ENCODE measurements around the gene HSD17B10.
"Not testable (repeated sequence)": the region's sequence is repeated elsewhere in the genome, so short reads cannot be mapped to it uniquely, and the experiment has no call there.

HSD17B10 gene

DNA sequence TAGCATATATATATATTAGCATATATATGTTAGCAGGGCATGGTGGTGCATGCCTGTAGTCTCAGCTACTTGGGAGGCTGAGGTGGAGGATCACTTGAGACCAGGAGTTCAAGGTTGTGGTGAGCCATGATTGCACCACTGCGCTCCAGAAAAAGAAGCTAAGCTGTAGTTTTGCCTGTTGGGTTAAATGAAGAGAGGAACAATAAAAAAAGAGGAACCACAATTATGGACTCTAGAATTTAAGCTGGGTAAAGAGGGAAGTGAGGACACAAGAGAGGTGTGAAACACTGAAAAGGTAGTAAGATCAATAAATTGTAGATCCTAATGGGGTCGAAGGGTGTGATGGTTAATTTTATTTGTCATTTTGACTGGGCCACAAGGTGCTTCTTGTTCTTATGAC lies 40.5 kb upstream of the HSD17B10 start:
- Histone ChIP-seq H3K79me2 (ENCODE audit: insufficient read depth, low read length) (no peaks in the 10 kb centered on the region), H2AFZ (ENCODE audit: low read length) (no peak overlapping the region), H4K20me1 (ENCODE audit: insufficient read depth, low read length, poor library complexity, severe bottlenecking) (no peaks in the 10 kb centered on the region), H3K9me3 (ENCODE audit: insufficient read depth, low read depth, low read length) (no peaks in the 10 kb centered on the region), H3K4me3 (ENCODE audit: low read length, poor library complexity, severe bottlenecking) (no peak overlapping the region), H3K4me2 (ENCODE audit: low read depth, low read length, poor library complexity, severe bottlenecking) (no peak overlapping the region), H3F3A (ENCODE audit: low read depth) (no peaks in the 10 kb centered on the region), H3K9me2 (replicated peaks; ENCODE audit: low read depth, low read length) (no peaks in the 10 kb centered on the region), H3K4me1 (ENCODE audit: insufficient read depth, low read length, poor library complexity, severe bottlenecking) (no peaks in the 10 kb centered on the region), H3K36me3 (ENCODE audit: insufficient read depth, low read length) (no peaks in the 10 kb centered on the region), H3K27me3 (ENCODE audit: insufficient read depth, low read length, poor library complexity, severe bottlenecking) (no peaks in the 10 kb centered on the region), H3K9ac (ENCODE audit: low read depth, low read length, poor library complexity, severe bottlenecking) (no peak overlapping the region)
- TF ChIP-seq, protein P1, sequence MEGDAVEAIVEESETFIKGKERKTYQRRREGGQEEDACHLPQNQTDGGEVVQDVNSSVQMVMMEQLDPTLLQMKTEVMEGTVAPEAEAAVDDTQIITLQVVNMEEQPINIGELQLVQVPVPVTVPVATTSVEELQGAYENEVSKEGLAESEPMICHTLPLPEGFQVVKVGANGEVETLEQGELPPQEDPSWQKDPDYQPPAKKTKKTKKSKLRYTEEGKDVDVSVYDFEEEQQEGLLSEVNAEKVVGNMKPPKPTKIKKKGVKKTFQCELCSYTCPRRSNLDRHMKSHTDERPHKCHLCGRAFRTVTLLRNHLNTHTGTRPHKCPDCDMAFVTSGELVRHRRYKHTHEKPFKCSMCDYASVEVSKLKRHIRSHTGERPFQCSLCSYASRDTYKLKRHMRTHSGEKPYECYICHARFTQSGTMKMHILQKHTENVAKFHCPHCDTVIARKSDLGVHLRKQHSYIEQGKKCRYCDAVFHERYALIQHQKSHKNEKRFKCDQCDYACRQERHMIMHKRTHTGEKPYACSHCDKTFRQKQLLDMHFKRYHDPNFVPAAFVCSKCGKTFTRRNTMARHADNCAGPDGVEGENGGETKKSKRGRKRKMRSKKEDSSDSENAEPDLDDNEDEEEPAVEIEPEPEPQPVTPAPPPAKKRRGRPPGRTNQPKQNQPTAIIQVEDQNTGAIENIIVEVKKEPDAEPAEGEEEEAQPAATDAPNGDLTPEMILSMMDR (conservative IDR thresholded peaks at IDR 0.05; ENCODE audit: low read length) = no peak
- no peak for TF ChIP-seq EZH2phosphoT487 (IDR thresholded peaks at IDR 0.05; ENCODE audit: borderline replicate concordance)

DNA sequence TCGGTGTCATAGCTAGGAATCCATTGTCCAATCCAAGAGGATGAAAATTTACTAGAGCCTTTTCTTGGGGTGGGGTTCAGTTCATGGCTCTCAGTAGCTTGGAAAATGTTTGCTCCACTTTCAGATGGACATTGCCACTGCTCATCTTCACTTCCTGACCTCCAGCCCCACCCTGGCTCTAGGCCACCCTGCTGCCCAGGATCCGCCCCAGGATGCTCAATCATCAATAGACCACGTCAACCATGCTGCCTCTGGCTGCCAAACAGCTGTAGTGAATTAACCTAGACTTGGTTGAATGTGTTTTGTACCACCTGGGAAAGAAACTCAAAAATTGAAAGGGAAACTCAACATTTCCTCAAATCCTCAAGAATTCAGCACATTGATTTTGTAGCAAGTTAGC lies 37.2 kb upstream of the HSD17B10 start:
- Histone ChIP-seq H3K4me3 (ENCODE audit: low read length, poor library complexity, severe bottlenecking) (no peak overlapping the region), H3K9me2 (replicated peaks; ENCODE audit: low read depth, low read length) (no peaks in the 10 kb centered on the region), H3K9me3 (ENCODE audit: insufficient read depth, low read depth, low read length) (no peaks in the 10 kb centered on the region), H3K27me3 (ENCODE audit: insufficient read depth, low read length, poor library complexity, severe bottlenecking) (no peaks in the 10 kb centered on the region), H3K9ac (ENCODE audit: low read depth, low read length, poor library complexity, severe bottlenecking) (no peak overlapping the region), H3K36me3 (ENCODE audit: insufficient read depth, low read length) (no peaks in the 10 kb centered on the region), H3K4me1 (ENCODE audit: insufficient read depth, low read length, poor library complexity, severe bottlenecking) (no peaks in the 10 kb centered on the region), H3K79me2 (ENCODE audit: insufficient read depth, low read length) (no peaks in the 10 kb centered on the region), H3F3A (ENCODE audit: low read depth) (no peaks in the 10 kb centered on the region), H2AFZ (ENCODE audit: low read length) (no peak overlapping the region), H3K4me2 (ENCODE audit: low read depth, low read length, poor library complexity, severe bottlenecking) (no peak overlapping the region), H4K20me1 (ENCODE audit: insufficient read depth, low read length, poor library complexity, severe bottlenecking) (no peaks in the 10 kb centered on the region)
- TF ChIP-seq, protein P1 (conservative IDR thresholded peaks at IDR 0.05; ENCODE audit: low read length) = no peak
- TF ChIP-seq EZH2phosphoT487 (IDR thresholded peaks at IDR 0.05; ENCODE audit: borderline replicate concordance) = no peak

GRCh38 chrX:53468659-53469058 lies 34.5 kb upstream of the HSD17B10 start:
- not testable (repeated sequence) for H3K27me3 ChIP-seq (ENCODE audit: insufficient read depth, low read length, poor library complexity, severe bottlenecking); H3K4me3 ChIP-seq (ENCODE audit: low read length, poor library complexity, severe bottlenecking); H3K9ac ChIP-seq (ENCODE audit: low read depth, low read length, poor library complexity, severe bottlenecking); H3F3A ChIP-seq (ENCODE audit: low read depth); H3K4me1 ChIP-seq (ENCODE audit: insufficient read depth, low read length, poor library complexity, severe bottlenecking); H2AFZ ChIP-seq (ENCODE audit: low read length); H3K36me3 ChIP-seq (ENCODE audit: insufficient read depth, low read length); H3K9me3 ChIP-seq (ENCODE audit: insufficient read depth, low read depth, low read length); H3K4me2 ChIP-seq (ENCODE audit: low read depth, low read length, poor library complexity, severe bottlenecking); H3K79me2 ChIP-seq (ENCODE audit: insufficient read depth, low read length); H3K9me2 ChIP-seq (replicated peaks; ENCODE audit: low read depth, low read length); H4K20me1 ChIP-seq (ENCODE audit: insufficient read depth, low read length, poor library complexity, severe bottlenecking)

DNA sequence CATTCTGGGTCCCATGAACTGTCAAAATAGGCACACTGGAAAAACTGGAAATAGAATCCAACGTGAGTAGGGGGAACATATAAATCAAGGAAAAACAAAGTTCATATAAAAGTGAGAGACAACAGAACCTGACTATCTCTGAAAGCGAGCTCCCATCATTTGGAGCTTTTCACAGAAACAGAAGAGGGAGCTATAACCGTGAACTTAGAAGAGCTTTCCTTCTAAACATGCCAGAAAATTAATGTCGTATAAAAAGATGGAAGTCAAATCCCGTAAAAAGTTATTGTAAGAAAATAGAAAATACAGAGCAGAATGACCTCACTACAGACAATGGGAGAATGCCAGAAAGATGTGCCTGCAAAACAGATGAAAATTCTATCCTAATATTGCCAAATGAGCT lies 23.9 kb upstream of the HSD17B10 start:
- H3K9me2 ChIP-seq (replicated peaks; ENCODE audit: low read depth, low read length) = no peaks in the 10 kb centered on the region
- H3K4me1 ChIP-seq (ENCODE audit: insufficient read depth, low read length, poor library complexity, severe bottlenecking) = no peaks in the 10 kb centered on the region
- no peaks in the 10 kb centered on the region for H4K20me1 ChIP-seq (ENCODE audit: insufficient read depth, low read length, poor library complexity, severe bottlenecking)
- H3K9me3 ChIP-seq (ENCODE audit: insufficient read depth, low read depth, low read length) = no peaks in the 10 kb centered on the region
- no peaks in the 10 kb centered on the region for H3K36me3 ChIP-seq (ENCODE audit: insufficient read depth, low read length)
- TF ChIP-seq, protein P1 (conservative IDR thresholded peaks at IDR 0.05; ENCODE audit: low read length) = peak; percentile 24; the same call in 1 of the 2 replicates
- no peak for TF ChIP-seq EZH2phosphoT487 (IDR thresholded peaks at IDR 0.05; ENCODE audit: borderline replicate concordance)
- H3F3A ChIP-seq (ENCODE audit: low read depth) = no peaks in the 10 kb centered on the region
- H3K27me3 ChIP-seq (ENCODE audit: insufficient read depth, low read length, poor library complexity, severe bottlenecking) = no peaks in the 10 kb centered on the region
- H3K4me3 ChIP-seq (ENCODE audit: low read length, poor library complexity, severe bottlenecking) = no peak overlapping the region
- no peak overlapping the region for H2AFZ ChIP-seq (ENCODE audit: low read length)
- no peak overlapping the region for H3K4me2 ChIP-seq (ENCODE audit: low read depth, low read length, poor library complexity, severe bottlenecking)
- no peak overlapping the region for H3K9ac ChIP-seq (ENCODE audit: low read depth, low read length, poor library complexity, severe bottlenecking)
- no peaks in the 10 kb centered on the region for H3K79me2 ChIP-seq (ENCODE audit: insufficient read depth, low read length)
